Stimulated activated CD8-positive, alpha-beta memory T cell treated with anti-CD3 and anti-CD28 coated beads, Interleukin-4, amount 100 ng/mL, for 4 hours (primary cell): Measurements from ENCODE around the gene C12orf43.
"Not testable (repeated sequence)": the region's sequence is repeated elsewhere in the genome, so short reads cannot be mapped to it uniquely, and the experiment has no call there.

Source experiments
- DNase-seq, 2 donors: peaks; one replicate each; pipeline ENCODE4 v3.0.0-alpha.2; 2020; ENCODE audit warnings: low read depth in 2 of 2, low spot score in 1 of 2

C12orf43 gene

DNA sequence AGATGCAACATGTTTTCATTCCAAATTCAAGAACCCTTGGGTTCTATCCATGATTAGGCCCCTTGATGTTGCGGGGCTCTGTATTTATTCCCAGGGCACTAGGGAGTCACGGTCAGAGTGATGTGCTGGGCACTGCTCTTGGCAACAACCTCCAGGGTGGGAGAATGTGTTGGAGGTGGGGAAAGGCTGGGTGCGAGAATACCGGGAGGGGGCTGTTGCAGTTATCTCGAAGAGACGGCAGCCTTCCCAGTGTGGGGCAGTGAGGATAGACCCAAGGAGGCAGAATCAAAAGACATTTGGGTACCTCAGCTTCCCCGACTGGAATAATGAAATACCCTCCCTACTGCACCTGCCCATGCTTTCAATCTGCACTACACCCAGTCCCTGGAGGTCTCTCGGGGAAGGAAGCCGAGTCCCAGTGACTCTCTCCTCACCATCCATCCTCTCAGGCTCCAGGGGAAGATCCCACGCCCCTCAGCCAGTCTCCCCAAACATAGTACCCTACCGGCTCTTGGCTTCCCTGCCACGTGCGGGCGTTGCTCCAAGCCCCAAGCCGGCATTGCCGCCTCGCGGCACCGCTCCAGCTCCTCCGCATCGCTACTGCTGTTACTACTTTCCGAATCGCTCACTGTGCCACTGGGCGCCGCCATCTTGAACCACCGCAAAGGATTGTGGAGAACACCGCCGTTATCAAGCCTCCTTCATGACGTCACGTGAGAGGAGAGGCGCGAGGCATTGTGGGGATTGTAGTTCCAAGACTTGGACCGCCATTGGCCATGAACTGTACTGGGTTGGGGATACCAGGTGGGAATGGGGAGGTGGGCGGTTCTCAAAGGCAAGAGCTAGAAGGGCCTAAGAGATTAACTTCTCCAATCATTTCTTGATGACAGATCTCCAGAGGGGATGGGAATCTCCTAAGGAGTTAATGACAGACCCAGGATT is at the start of gene C12orf43:
Gene C12orf43 (minus strand): TSS at position 663 of the 942 bp plus-strand sequence. CDS start 13 bp downstream, at position 650.
- DNase-seq, result peak; percentile 80 to 85

DNA sequence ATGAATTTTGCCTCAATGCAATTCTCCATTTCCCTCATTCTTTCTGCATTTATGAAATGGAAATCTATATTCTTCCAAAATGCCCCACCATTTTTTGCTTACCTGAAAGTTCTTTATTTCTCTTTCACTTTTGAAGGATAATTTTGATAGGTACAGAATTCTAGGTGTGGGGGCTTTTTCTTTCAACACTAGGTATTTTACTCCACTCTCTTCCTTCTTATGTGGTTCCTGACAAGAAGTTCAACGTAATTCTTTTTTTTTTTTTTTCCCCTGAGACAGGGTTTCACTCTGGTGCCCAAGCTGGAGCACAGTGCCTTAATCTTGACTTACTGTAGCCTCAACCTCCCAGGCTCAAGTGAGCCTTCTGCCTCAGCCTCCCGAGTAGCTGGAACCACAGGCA is 49.1 kb upstream of the C12orf43 start:
- no peak for DNase-seq

- not testable (repeated sequence) for DNase-seq
Measured at GRCh38 chr12:121064586-121064985, 48.3 kb upstream of the C12orf43 start.

DNA sequence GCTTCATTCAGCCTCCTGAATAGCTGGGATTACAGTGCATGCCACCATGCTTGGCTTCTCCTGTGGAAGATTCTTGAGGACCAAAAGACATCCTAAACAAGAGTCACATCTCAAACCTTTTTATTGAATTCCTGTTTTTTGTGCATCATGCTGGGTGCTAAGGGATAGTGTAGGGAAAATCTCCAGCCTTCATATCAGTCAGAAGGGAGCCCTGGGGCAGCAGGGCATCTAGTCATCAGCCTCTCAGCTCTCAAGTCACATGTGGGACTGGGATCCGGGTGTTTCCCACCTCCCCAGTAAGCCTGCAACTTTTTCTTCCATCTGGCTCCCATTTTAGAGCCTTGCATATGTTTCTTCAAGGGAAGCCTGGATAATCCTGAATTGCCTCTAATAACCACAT is 47.8 kb upstream of the C12orf43 start:
- no peak for DNase-seq

- DNase-seq, result no peak
Measured at GRCh38 chr12:121062391-121063045, 46.2 kb upstream of the C12orf43 start.

DNA sequence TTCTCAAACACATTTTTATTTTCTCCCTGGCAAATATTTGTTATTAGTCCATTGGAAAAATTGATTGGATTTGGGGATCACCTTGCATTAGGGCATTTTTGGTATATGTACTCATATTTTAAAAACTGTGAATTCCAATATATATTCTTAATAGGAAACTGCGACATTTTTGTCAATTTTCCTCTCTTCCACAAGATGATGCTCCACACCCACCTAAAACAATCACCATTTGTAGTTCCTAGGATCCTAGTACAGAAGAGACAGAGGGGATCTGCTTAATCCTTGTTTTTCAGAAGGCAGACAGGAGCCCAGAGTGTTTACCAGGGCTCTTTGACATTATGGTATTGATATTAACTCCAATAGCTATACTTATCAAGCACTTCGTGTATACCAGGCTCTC is 45.5 kb upstream of the C12orf43 start:
- no peak for DNase-seq

DNA sequence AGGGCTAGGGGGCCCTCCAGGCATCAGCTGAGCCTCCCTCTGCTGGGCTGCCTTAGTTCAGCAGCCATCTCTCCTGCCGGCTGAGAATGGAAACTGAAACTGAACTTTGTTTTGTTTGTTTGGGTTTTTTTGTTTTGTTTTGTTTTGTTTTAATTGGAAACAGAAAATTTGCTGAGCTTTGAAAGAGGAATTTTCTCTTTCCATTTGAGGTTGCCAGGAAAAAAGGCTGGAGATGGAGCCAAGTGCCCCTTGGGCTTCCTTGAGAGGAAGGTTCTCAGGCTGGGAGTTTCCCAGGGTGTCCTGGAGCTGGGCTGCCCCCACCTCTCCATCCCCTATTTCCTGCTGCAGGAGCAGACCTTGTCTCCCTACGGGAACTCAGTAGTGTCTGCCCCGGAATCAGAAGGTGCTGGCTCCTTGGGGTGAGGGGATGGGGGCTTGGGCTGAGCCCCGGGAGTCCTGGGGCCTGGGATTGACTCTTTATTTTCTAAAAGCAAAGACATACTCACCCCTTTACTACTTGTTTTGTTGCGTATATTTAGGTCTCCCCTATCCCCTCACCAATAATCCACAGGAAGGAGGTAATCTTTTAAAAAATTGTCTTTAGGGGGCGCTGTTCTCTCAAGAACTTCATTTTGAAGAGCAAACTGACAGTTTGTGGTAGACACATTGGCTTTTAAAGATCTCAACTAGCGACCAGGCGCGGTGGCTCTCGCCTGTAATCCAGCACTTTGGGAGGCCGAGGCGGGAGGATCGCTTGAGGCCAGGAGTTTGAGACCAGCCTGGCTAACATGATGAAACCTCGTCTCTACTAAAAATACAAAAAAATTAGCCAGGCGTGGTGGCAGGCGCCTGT is 44.1 kb upstream of the C12orf43 start:
- DNase-seq, result peak in 1 of 2 donors; percentile 36

GRCh38 chr12:121059031-121059898 is 43.0 kb upstream of the C12orf43 start:
- DNase-seq, result no peak

DNA sequence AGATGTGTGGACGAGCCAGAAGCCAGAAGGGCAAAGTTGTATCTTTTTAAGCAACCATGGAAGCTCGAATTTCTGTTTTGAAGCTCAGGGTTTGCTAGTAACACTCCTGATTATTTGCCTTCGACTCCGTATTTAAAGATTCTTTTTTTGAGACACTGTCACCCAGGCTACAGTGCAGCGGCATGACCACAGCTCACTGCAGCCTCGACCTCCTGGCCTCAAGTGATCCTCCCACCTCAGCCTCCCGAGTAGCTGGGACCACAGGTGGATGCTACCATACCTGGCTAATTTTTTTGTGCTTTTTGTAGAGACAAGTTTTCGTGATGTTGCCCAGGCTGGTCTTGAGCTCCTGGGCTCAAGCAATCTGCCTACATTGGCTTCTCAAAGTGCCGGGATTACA is 41.5 kb upstream of the C12orf43 start:
- no peak for DNase-seq

DNA sequence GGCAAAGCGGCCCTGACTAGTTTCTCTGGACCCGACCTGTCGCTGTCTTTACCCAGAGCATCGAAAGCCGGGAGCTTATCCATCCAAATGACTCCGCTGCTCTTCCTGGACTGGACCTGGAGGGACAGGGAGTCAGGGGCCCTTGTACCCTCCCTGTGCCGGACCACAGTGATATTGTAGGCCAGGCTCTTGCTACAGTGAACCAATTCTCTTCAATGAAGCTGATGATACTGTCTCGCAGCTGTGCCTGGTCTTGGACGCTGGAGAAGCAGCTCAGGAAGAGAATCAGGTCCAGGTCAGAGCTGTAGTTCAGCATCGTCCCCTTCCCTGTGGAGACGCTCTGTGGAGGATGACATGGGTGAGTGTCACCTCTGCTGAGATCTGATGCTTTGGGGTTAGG is 37.4 kb upstream of the C12orf43 start:
- no peak for DNase-seq

DNA sequence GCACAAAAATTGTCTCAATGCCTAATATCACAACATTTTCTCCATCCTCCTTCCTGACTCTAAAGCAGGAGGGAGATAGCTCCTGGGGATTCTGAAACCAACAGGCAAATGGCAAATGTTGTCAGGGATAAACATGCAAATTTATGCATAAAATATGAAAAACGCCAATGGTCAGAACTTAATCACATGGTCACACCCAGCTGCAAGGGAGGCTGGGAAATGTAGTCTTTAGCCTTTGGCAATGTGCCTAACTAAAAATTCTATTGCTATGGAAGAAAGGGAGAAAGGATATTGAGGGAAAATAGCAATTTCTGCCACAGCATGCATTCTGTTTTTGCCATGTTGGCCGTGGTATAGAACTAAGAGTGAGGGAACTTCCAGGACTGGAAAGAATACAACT is 34.4 kb upstream of the C12orf43 start:
- DNase-seq, result no peak

GRCh38 chr12:121048442-121048841 is 32.2 kb upstream of the C12orf43 start:
- no peak for DNase-seq

DNA sequence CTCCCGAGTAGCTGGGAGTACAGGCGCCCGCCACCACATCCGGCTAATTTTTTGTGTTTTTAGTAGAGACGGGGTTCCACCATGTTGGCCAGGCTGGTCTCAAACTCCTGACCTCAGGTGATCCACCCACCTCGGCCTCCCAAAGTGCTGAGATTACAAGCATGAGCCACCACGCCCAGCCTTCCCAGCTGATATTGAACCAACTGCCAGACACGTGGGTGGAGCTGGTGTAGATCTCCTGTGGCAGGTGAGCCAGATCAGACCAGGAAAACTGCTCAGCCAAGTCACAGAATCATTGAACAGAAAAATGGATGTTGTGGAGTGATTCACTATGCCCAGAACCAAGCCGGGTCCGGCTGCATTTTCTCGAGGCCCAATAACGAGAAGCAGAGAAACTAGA is 31.1 kb upstream of the C12orf43 start:
- not testable (repeated sequence) for DNase-seq

DNA sequence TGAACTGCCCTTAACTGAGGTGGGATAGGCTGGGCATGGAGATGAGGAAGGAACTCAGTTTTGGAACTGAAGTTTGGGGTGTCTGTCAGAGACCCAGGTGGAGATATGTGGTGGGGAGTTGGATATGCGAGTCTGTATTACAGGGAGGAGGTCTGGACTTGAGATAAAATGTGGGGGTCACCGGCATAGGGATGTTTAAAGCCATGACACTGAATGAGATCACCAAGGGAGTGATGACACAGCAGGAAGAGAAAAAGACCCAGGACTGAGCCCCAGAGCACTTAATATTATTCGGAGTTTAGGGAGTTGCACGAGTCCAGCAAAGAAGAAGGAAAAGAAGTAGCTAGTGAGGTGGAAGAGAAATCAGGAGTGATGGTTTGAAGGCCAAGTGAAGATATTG is 26.8 kb upstream of the C12orf43 start:
- no peak for DNase-seq

GRCh38 chr12:121038861-121039668 is 22.8 kb upstream of the C12orf43 start, which contains the start of gene OASL:
OASL (minus strand) TSS chr12:121039246; CDS start chr12:121038971, 275 bp downstream.
- DNase-seq, result peak; percentile 22 to 28

DNA sequence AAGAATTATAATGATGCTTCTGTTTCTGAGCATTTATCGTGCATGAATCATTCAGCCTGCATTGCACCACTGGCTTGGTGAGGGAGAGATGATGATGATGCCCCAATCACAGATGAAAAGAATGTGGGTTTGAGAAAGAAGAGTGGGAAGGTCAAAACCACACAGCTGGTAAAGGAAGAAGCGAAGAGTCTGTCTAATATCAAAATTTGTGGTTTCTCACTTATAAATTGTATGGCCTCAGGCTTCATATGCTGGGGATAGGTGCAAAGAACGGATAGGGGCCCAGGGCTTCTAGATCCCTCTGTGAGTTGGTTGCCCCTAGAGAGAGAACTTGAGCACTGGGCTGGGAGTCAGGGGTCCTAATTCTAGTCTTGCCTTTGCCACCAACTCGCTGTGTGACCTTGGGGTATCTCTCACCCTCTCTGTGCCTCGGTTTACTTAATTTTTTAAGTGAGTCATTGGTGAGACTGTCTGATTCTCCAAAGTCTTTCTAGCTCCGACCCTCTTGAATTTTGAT is 20.6 kb upstream of the C12orf43 start:
- peak in 1 of 2 donors; percentile 27 for DNase-seq

GRCh38 chr12:121034616-121035305 is 18.5 kb upstream of the C12orf43 start:
- no peak for DNase-seq

- DNase-seq, result peak; percentile 22 to 49
Measured at GRCh38 chr12:121033625-121034349, 17.5 kb upstream of the C12orf43 start.
